Measurements from ENCODE around the gene PHF12.
"Not testable (repeated sequence)": the region's sequence is repeated elsewhere in the genome, so short reads cannot be mapped to it uniquely, and the experiment has no call there.

The PHF12 gene

DNA sequence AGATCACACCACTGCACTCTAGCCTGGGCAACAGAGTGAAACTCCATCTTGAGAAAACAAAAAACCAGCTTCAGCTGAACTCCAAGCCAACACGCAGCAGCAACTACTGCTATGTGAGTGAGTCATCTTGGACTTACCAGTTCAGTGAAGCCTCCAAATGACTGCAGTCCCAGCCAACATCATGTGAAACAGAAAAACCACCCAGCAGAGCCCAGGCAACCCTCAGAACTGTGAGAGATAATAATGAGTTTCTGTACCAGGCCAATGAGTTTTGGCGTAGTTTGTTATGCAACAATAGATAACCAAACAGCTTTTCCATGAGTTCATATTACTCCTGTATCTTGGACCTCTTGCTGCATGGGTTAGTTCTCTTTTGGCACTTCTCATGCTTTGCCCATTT, 23.3 kb downstream of the PHF12 start:
- DNase-seq = peak; percentile 38

DNA sequence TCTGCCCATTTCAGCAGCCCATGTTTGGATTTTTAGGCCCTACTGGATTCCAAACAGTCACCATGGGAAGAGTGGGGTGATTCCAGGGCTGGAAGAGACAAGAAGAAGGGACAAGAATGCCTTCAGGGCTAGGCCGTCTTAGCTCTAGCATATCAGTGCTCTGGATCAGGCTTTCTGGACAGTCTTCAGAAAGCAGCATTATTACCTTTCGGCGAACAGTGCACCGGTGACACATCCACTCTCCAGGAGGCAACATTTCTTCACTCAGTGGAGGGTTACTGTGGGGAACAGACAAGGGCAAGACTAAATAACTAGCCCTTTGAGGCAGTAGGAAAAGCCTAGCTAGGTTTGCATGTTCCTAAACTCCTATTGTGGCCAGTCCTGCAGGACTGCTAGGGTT, 24.5 kb downstream of the PHF12 start:
- DNase-seq = no peak

GRCh38 chr17:28926366-28926765, 25.0 kb downstream of the PHF12 start:
- no peak for DNase-seq

DNA sequence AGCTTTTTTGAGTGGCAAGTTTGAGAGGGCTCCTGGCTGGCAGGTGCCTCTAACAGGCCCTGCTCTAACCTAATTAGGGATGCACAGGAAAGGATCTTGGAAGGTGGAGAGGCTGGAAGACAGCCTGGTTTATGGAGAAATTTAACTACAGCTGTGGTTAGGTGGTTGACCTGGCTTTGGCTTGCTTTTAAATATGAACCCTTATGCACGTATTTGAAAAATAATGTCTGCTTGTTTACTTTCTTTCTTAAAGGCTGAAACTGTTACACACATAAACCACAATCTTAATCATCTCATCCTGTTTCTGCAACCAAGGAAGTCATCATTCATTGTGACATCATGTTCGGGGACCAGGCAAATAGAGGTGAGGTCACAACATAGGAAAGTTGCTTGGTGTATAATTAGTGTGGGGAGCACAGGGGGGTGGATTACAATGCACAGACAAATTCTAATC, 25.4 kb downstream of the PHF12 start:
- peak; percentile 14 for DNase-seq

- DNase-seq = no peak
These were observed 31.1 kb downstream of the PHF12 start for GRCh38 chr17:28920201-28920600.

DNA sequence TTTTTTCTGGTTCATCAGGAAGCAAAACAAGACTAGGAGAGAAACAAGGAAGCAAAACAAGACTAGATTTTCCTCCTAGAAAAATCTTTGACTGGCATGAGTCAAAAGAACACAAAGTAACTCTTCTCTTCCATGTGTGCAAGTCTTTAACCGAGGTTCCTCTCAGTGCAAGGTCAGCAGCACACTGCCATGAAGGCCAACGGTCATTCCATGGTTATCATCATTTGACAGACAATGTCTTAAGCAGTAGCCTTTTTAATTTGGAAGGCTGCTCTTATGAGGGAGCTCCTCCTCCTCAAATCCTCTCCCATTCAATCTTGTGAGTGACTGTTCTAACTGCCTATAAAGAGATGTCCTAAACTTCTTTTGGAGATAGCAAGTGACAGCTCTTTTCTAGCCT, 33.0 kb downstream of the PHF12 start:
- no peak for DNase-seq

- DNase-seq = no peak
These were observed 33.9 kb downstream of the PHF12 start for GRCh38 chr17:28917465-28917864.

GRCh38 chr17:28917029-28917428, 34.3 kb downstream of the PHF12 start:
- DNase-seq = no peak

DNA sequence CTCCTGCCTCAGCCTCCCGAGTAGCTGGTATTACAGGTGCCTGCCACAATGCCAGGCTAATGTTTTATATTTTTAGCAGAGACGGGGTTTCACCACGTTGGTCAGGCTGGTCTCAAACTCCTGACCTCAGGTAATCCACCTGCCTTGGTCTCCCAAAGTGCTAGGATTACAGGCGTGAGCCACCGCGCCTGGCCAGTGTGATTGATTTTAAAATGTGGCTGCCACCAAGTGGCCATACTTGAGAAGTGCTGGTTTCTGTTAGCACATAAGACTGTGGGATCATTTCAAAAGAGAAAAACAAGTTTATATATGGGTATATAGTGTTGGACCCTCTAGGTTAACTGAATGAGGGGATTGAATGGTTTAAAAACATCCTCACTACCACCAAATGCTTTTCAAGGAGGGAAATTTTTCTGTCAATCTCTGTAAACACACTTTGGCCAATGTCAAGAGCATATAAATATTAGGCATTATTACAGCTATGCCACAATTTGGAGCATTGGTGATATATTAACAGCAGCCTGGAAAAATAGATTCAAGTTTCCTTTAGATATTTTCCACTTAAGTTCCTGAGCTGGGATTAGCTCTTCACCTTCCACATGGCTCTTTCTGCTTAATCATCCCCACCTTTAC, 34.9 kb downstream of the PHF12 start:
- peak; percentile 12 for DNase-seq

DNA sequence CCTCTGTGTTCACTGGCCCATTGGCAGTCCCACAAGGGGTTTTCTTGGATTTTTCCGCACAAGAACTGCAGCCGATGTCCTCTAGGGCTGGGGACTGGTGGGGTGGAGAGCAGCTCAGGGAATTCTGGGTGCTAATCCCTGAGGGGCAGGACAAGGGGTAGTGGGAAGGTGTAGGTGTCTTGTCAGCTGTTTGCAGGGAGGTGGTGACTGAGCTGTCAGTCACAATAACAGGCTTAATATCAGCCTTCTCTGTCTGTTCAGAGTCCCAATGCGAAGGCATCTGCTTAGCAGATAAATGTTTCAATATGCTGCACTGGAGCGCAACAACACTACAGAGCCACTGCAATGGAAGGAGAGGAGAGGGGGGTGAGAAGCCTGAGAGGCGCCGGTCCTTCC, 38.4 kb downstream of the PHF12 start:
- DNase-seq = no peak

DNA sequence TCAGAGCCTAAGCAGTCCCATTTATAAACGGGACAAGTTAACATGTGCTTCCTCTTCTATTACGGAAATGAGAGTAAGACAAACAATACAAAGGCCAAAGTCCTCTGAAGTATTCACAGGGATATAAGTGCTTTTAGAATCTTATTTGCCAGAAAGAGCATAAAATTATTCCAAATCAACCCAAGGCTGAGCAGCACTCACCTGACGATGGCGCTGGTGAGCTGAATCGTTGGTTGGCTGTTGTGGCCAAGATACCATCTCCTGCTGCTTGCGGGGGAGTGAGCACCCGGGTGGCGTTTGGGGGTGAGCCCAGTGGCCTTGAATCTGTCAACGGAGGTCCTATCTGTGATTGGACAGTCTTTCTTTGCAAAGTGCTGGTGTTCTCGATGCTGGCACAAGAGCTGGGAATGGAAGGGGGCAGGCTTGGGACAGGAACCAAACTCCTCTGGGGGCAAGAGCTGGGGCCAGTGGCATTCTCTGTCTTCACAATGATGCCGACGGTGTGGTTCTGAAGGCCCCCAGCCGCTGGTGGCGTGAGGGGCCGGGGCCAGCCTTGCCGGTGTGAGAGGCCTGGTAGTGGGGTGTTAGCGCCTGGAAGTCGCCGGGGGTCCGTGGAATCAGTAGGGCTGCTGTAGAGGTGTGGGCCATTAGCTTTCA, 38.9 kb downstream of the PHF12 start:
- no peak for DNase-seq

GRCh38 chr17:28911411-28912045, 39.8 kb downstream of the PHF12 start:
- DNase-seq = no peak

- no peak for DNase-seq
These were observed 40.8 kb downstream of the PHF12 start for GRCh38 chr17:28910534-28910933.

- no peak for DNase-seq
These were observed 42.6 kb downstream of the PHF12 start for GRCh38 chr17:28908640-28909167.

DNA sequence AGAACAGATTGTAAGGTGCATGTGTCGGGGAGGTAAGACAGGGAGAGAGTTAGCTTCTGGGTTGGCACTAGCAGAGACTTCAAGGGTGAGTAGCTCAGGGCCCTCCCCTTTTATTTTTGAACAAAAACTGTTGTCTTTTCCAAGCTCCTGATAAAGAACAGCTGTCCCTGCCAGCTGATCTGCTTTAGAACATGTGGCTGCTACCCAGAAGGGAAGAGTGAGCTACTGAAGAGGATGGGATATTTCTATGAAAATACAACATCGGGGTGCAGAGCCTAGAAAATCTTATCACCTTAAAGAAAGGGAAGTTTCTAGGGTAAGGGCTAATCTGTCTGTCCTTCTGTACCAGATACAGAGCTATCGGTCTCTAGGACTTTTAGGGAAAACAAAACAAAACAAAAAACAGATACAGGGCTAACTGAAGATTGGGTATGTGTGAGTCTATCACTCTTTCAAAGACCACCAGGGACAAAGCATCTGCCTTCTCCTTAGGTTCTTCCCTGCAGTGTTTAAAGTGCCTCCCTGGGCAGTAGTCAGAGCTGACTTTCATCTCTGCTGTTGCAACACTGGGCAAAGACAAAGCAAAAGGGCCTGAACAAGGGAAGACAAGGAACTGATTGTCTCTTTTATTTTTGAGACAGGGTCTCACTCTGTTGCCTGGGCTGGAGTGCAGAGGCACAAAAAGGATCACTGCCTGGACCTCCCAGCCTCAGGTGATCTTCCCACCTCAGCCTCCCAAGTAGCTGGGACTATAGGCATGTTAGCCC, 43.4 kb downstream of the PHF12 start:
- DNase-seq = no peak

DNA sequence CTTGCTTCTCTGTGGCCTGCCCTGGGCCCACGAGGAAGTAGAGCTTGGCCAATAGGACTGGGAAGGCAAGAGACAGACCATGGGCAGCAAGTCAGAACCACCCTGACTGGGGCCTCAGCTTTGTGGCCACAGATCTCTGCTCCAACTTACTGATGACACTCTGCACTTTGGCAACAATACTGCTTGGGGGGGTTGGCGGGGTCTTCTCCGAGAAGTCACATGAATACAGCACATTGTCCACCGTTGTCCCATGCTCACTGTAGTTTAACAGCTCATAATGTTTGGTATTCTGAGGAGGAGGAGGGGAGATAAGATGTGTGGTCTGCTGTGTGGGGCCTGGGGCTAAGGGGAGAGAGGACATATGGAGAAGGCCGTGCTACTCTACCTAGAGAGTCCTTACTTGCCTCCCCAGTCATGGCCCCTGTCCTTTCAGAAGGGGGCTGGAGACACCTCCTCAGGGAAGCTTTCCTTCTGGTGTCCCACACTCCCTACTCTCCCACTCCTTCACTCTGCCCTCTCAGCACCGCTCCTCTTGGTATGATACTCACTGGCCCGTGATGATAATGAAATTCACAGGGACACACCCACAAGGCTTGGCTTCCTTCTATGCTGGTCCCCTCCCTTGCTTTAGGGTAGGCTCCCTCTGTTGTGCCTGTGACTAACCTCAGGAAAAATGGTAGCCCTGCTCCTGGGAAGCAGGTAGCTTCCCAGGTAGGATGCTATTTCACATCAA, 44.4 kb downstream of the PHF12 start:
- no peak for DNase-seq

DNA sequence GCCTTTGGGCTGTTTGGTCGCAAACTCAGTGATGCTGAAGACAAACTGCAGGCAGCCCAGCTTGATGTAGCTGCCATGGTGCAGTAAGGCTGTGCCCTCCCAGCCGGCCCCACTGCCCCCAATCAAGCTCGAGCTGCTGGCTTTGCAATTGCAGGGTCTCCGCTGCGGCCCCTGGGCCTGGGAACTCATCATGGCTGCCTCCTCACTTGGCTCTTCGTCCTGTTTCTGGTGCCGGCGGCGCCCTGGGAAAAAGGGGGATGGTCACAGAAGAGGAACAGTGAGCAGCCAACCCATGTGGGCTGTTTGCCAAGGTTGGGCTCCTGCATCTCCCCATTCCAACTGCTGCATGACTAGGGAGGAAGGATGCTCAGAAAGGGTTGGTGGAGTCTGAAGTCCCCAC, 45.0 kb downstream of the PHF12 start:
- no peak for DNase-seq

- DNase-seq = no peak
These were observed 46.5 kb downstream of the PHF12 start for GRCh38 chr17:28904800-28905199.

DNA sequence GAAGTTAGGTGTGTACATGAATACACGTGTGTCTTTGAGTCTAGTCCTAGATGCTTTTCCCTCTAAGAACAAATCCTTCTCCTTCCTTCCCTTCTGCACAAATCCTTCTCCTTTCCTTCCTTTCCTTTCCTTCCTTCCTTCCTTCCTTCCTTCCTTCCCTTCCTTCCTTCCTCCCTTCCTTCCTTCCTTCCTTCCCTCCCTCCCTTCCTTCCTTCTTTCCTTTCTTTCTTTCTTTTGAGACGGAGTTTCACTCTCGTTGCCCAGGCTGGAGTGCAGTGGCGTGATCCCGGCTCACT, 47.8 kb downstream of the PHF12 start:
- DNase-seq = not testable (repeated sequence)

- DNase-seq = peak; percentile 89
These were observed 48.3 kb downstream of the PHF12 start, which contains the start of gene DHRS13 for GRCh38 chr17:28902819-28903545. Gene DHRS13 (minus strand): TSS chr17:28903079. CDS start chr17:28902944, 135 bp downstream.

DNA sequence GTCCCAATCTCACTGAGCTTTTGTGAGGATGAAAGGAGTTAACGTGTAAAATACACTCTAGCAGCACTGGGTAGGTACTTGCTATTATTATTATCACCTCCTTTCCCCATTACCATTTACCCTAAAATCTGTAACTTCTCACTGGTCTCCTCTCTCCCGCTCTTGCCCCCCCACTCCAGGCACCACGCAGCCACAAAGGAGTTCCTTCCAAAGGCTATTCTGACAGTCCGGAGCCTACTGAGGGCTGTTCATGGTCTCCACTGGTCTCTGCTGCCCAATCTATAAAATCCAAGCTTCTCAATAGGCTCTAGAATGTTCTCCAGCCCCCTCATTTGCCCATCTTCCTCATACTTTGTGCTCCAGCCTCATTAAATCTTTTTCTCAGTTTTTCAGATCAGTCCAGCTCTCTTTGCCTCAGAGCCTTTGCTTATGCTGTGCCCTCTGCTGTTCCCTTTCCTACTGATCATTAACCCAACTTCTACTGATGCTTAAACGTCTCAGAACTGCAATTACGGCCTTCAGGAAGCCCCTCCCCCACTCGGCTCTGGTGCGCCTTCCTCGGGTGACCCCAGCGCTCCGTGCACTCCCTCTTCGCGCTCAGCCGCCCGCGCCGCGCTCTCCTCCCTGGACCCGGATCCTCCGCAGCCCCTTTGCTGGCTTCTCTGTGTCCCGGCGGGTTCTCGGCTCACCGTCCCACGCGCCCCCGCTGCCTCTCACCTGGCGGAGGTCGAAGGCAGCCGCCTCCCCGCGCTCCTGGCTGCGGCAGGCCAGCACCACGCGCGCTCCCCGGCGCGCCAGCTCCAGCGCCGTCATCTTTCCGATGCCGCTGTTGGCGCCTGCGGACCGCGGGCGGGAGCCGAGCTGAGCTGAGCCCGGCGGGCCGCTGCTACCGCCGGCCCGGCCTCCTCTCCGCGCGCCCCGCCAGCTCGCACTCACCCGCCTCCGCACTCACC, 49.2 kb downstream of the PHF12 start:
- DNase-seq = peak; percentile 64
